Measurements from ENCODE around the gene RASAL2.
"Not testable (repeated sequence)": the region's sequence is repeated elsewhere in the genome, so short reads cannot be mapped to it uniquely, and the experiment has no call there.

RASAL2 gene

DNA sequence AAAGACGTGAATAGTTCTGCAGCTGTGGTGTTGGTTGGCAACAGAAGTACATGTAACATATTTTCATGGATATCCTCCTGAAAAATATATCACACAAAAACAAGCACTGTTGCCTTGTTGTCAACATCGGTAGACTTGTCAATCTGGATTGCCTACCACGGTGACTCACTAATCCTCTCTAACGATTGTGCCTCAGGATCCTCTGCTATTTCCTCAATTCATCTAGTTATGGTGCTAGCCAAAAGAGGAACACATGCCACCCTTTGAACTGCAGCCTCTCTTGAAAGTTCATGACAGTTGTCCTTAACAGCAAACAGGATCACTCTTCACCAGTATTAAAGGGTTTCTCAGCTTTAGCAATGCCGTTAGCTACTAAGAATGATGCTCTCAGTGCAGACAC lies 25.7 kb downstream of the RASAL2 start:
- no peak for DNase-seq (ENCODE audit: low read depth)

DNA sequence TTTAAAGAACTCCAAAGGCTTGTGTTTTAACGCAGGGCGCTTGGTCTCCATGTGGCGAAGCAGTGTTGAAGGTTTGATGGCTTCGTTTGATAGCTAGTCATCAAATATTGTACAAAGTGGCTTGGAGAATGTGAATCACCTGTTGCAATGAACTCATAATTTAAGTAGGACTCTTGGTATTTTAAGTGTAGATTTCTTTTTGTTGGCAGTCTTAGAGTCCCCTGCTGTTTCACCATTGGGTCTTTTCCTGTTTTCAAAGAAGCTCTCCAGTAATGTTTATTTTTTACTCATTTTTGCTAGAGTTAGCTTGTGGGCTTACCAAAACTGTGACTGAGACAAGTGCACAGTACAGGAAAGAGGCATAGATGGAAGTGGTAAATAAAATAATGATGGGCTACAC lies 26.2 kb downstream of the RASAL2 start:
- no peak for DNase-seq (ENCODE audit: low read depth)

DNA sequence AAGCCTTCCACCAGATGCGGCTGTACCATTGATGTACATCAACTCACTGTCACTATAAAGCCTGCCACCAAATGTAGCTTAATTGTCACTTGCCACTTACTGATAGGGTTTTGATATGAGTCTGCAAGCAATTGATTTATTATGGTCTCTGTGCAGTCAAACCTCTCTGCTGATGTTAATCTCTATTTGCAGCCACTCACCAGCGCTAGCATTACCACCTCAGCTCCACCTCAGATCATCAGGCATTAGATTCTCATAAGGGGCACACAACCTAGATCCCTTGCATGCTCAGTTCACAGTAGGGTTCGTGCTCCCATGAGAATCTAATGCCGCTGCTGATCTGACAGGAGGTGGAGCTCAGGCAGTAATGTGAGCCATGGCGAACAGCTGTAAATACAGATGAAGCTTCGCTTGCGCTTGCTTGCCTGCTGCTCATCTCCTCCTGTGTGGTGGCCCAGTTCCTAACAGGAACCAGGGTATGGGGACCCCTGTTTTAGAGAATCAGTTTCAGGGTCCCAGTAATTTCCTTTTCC lies 26.7 kb downstream of the RASAL2 start:
- DNase-seq (ENCODE audit: low read depth): not testable (repeated sequence)

DNA sequence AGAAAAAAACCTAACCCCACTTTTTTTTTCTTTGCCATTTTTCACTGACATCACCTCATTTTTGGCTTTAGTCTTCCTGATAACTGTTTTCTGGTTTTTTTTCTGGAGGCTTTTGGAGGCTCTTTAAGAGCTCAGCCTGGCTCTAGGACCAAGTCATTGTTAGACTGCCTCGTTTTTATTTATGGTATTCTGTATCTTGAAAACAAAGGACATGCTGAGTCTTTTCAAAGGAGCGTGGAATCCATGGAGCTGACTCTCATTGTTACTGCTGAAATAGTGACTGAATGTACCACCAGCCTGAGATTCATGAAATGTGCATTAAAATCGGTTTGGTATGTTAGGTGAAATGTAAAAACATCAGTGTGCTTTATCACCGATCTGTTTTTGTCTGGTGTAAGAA lies 28.0 kb downstream of the RASAL2 start:
- no peak for DNase-seq (ENCODE audit: low read depth)

- DNase-seq (ENCODE audit: low read depth): no peak
Measured at GRCh38 chr1:178122283-178122682, 28.4 kb downstream of the RASAL2 start.

GRCh38 chr1:178124115-178124514 lies 30.2 kb downstream of the RASAL2 start:
- no peak for DNase-seq (ENCODE audit: low read depth)

DNA sequence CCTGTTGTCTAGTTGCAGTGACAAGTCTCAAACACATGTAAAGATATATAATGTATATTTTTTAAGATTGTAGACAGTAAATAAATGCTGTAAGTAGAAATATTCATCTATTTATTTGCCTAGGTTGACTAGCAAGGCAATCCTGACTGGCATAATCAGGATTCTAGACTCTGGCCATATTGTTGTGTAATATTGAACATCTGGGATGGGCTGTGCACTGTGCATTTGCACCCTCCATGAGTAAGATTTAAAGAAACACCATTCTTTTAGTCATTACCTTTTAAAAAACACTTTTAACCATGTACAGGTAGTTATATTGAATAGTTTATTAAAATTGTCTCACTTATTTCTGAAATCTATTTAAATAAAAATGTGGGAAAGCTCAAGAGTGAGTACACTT lies 32.4 kb downstream of the RASAL2 start:
- no peak for DNase-seq (ENCODE audit: low read depth)

- DNase-seq (ENCODE audit: low read depth): no peak
Measured at GRCh38 chr1:178126741-178127185, 32.9 kb downstream of the RASAL2 start.

DNA sequence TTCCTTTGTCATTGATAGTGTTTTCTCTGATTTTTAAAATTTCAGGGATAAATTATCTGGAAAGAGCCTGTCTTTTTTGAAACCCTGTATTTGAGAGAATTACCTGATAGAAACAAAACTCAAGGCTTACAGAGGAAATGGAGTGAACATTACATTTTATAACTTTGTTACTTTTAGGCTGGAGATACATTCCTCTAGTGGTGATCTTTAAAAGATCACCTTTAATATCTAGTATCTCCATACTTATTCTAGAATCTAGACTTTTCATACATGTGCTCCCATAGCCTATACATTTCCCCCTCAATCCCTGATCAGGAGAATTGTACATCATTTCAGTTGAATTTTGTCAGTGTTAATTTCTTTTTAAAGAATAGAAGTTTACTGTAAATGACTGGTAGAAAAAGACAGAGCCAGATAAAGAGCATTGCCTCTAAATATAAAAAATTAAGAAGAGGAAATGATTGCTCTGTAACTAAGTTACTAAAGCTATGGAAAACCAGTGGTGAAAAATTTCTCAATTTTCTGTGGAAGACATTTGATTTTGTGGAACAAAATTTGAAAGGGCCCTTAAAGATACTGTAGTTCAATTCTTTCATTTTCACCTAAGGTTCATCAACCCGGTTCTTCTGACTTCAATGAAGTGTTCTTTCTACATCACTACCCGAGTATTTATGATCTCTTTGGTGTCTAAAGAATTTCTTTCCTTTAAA lies 33.7 kb downstream of the RASAL2 start:
- no peak for DNase-seq (ENCODE audit: low read depth)

- no peak for DNase-seq (ENCODE audit: low read depth)
Measured at GRCh38 chr1:178133239-178133989, 39.5 kb downstream of the RASAL2 start.

- no peak for DNase-seq (ENCODE audit: low read depth)
Measured at GRCh38 chr1:178134061-178134460, 40.2 kb downstream of the RASAL2 start.

- DNase-seq (ENCODE audit: low read depth): no peak
Measured at GRCh38 chr1:178137238-178137637, 43.3 kb downstream of the RASAL2 start.

DNA sequence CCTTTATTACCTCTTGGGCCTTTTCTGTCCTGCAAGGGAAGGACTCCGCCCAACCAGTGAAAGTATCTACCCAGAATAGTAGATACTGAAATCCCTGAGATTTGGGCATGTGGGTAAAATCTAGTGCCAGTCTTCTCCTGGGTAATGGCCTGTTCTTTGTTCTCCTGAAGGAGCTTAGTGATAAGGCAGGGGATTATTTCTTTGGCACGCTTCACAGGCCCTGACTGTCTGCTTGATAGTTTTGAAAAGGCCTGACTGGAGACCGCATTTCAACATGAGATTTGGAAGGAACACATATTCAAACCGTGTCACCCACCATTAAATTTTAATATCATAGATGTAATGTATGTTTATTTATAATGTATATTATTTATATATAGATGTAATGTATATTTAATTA lies 48.9 kb downstream of the RASAL2 start:
- DNase-seq (ENCODE audit: low read depth): no peak

DNA sequence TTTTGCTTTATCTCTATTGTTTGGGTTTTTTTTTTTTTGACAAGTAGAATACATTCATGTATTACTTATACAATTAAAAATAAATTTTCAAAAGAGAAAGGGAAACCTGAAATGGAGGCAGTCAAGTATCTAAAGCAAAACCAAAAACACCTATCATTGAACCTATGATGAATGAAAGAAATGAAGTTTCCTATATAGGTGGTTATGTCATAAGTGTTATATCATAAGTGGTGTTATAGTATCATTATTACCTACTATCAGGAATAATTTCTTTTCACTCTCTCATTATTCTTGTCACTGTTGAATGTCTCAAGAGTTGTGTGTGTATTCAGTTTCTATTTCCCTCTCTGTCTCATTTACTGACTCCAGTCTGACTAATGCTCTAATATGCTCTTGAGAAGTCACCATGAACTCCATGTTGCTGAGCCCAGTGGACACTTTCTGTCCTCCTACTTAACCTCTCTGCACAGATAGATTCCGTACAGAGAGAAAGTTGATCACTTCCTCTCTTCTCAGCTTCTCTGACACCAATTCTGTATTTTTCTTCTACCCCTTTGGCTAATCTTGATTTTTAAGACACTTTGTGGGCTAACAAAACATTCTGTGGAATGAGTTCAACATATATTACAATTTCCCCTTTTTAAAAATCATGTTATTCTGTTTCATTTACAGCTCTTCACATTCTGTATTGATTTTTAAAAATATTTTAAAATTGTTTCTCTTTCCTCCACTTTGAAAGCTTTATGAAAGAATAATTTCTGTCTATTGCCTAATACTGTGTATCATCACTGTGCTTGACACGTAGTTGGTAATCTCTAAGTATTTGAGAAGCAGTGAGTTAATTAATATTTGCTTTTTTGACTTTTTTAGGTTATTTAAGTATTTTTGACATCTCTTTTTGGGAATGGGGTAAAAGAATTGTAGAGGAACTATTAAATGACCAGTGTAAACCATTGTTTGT lies 50.1 kb downstream of the RASAL2 start:
- no peak for DNase-seq (ENCODE audit: low read depth)

DNA sequence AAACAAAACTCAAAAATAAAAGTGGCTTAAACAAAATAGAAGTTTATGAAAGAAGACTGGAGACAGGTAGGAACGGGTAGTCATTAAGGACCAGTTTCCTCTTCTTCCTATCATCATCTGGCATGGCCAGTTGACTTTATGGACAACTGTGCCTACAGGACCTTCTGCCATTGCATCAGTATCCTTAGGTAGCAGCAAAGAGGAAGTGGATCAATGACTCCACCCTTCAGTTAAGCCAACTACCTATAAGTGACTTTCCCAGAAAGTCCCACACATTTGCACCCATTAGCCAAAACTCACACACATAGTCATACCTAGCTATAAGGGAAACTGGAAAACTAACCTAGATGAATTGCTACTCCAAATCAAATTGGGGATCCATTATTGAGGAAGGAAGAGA lies 51.7 kb downstream of the RASAL2 start:
- DNase-seq (ENCODE audit: low read depth): no peak

DNA sequence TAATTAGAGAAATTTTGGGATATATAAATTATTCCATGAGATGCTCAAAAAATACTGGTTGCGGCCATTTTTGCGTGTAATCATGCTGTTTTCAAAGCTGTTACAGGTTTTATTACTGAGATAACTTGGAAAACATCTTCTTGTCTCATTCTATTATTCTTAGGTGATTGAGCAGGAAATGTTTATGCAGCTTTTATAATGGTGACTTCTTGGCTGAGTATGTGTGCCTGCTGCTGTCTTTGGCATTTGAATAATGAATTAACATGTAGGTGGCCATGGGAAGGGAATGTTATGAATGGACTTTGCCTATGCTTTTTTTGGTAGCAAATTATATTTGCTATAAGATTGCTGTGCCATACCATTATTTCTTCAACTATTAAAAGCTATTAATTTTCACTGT lies 52.5 kb downstream of the RASAL2 start:
- DNase-seq (ENCODE audit: low read depth): no peak

DNA sequence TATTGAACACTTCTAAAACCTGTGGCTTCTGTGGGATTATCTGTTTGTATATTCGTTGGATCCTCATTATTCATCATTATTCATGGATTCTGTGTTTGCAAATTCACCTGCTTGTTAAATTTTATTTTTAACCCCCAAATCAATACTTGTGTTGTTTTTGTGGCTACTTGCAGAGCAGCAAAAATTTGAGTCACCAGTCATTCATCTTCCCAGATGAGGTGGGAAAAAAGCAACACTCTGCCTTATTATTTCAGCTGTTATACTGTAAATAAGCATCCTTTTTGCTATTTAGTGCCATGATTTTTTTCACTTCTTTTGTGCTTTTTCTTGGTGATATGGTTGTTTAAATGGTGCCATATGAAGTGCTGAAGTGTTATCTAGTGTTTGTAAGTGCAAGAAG lies 56.7 kb downstream of the RASAL2 start:
- DNase-seq (ENCODE audit: low read depth): no peak

GRCh38 chr1:178151831-178152230 lies 57.9 kb downstream of the RASAL2 start:
- DNase-seq (ENCODE audit: low read depth): no peak

- DNase-seq (ENCODE audit: low read depth): no peak
Measured at GRCh38 chr1:178155481-178156255, 61.8 kb downstream of the RASAL2 start.

DNA sequence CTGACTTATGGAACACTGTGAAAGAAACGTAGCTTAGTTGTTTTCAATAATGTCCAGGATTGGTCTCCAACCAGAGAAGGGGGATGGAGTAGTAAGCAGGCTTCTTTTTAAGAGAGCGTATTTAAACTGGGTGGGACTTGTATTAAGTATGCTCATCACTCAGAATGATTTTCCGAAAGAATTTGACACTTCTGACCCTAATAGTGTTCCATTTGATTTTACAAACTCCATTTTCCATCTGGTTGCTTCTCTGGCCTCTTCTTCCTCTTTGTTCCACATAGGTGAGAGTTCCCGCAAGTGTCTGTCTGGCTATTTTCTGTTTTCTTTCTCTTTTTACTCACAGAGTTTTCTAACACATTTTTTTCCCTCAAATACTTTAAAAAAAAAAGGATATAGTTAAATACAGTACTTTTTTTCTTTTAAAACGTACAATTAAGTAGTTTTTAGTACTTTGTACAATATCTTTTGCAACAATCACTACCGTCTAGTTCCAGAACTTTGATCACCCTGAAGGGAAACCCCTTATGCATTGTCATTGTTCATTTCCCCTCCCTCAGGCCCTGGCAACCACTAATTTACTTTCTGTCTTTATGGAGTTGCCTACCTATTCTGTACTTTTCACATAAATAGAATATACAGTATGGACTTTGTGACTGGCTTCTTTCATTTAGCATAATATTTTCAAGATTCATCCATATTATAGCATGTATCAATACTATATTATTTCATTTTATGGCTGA lies 67.0 kb downstream of the RASAL2 start:
- DNase-seq (ENCODE audit: low read depth): no peak

DNA sequence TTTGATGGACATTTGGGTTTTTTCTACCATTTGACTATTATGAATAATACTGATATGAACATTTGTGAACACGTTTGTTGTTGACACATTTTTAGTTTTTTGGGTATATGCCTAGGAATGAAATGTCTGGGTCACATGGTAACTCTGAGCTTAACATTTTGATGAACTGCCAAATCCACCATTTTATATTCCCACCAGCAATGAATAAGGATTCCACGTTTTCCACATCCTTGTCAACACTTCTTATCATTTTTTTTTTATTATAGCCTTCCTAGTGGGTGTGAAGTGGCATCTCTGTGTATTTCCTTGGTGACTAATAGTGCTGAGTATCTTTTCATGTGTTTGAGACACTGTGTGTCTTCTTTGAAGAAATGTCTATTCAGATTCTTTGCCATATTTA lies 67.6 kb downstream of the RASAL2 start:
- DNase-seq (ENCODE audit: low read depth): no peak

Data from stimulated activated CD4-positive, alpha-beta T cell treated with anti-CD3 and anti-CD28 coated beads, Interleukin-2, amount 100 ng/mL, for 4 hours (primary cell).